Mucosa of descending colon (tissue), 3 donors: ENCODE measurements around the gene CITED4. TPM values are rescaled to one million over a fixed set of nuclear protein-coding genes. Genes with fewer than 3 reads are reported as not detected.

Experiments used
- ATAC-seq: fragments of 200-7000 bp; cut with Tn5 transposase; one replicate; pipeline ENCODE4 v1.9.1; 2020; ENCODE audit warnings: mild to moderate bottlenecking, moderate library complexity
- DNase-seq, 3 donors: peaks; one replicate each; pipeline ENCODE4 v3.0.0-alpha.2; 2020
- H3K36me3 ChIP-seq: fragments of 200-600 bp; one replicate; pipeline ENCODE4 v1.8.0; 2021; ENCODE audit warnings: low read depth, mild to moderate bottlenecking
- H3K4me1 ChIP-seq: fragments of 200-600 bp; one replicate; pipeline ENCODE4 v1.8.0; 2021; ENCODE audit warnings: low read depth, mild to moderate bottlenecking
- H3K4me3 ChIP-seq: fragments of 200-600 bp; one replicate; pipeline ENCODE4 v1.8.0; 2021; ENCODE audit warnings: mild to moderate bottlenecking
- H3K9me3 ChIP-seq: fragments of 200-600 bp; one replicate; pipeline ENCODE4 v1.8.0; 2021; ENCODE audit warnings: mild to moderate bottlenecking
- intact Hi-C, 2 donors: fragments of 100-400 bp; cut with DNase I in 1 of 2; cut with micrococcal nuclease in 1 of 2; formaldehyde crosslinking; loops; one replicate each; pipeline versions ENCODE4 v1.11.0 to v1.11.1; 2022; cut with DNase I, micrococcal nuclease
- total RNA-seq, 3 donors: library from RNA; stranded (reverse); fragmentation: NEBNext Ultra II Directional in 2 of 3; extraction: Animal tissue kit (Norgen Biotek cat#: 25700) in 2 of 3; gene quantifications; one replicate each; pipeline versions ENCODE4 v1.2.1 to v1.2.4, GENCODE V29; 2021 to 2023
- TF ChIP-seq, protein P1 (sequence below): fragments of 200-600 bp; IDR thresholded peaks from one replicate; pipeline ENCODE4 v1.8.0; 2022; ENCODE audit warnings: antibody characterized with exemption, mild to moderate bottlenecking
- donor health status: DM: no; HTN: no; CAD: no; lungs with moderate emphysema.
- donor health status: DM: no; HTN: no; CAD: no.
- donor health status: DM: no; HTN: yes; CAD: no.

The CITED4 gene
- total RNA-seq, 3 donors from 2014 or later: 1.9 to 45.1 (median 4.7) TPM

DNA sequence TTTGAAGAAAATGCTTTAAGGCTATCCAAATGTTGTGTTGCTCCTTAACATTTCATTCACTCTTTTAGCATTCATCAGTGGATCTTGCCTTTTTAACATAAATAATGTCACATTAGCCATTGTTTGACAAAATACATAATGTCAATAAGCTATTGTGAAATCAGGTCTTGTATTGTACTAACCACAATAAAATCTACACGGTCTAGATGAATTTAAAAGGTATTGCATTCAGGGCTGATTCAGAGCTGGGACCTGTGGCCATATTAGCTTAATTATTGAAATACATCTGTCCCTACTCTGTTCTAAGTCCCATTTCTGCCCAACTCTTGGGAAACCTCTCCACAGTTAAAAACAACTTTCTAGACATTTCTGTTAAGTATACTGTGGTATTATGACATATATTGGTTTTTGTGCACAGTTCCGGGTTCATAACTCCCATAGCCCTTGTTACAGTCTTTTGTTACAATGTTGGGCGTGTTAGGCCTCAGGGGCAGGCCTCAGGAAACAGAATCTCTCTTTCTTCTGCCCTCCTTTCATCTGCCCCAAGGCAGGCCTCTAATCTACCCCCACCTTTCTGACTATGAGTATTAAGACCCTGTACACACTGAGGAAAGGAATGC is 44.7 kb upstream of the CITED4 start:
- intact Hi-C loops: no loop called here
- DNase-seq: no peak

DNA sequence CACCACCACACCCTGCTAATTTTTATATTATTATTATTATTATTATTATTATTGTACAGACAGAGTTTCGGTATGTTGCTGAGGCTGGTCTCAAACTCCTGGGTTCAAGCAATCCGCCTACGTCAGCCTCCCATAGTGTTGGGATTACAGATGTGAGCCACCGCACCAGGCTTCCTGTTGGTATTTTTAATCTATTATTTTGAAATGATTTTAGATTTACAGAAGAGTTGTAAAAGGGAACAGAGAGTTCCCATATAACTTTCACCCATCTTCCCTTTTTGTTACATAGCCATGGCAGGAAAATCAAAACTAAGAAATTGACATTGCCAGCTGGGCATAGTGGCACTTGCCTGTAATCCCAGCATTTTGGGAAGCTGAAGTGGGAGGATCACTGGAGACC is 42.9 kb upstream of the CITED4 start:
- DNase-seq (no peak), ATAC-seq (no peak)
- intact Hi-C loops: no loop called here
- H3K4me1 ChIP-seq: no peaks in the 10 kb centered on the region
- no peaks in the 10 kb centered on the region for H3K9me3 ChIP-seq
- TF ChIP-seq, protein P1, sequence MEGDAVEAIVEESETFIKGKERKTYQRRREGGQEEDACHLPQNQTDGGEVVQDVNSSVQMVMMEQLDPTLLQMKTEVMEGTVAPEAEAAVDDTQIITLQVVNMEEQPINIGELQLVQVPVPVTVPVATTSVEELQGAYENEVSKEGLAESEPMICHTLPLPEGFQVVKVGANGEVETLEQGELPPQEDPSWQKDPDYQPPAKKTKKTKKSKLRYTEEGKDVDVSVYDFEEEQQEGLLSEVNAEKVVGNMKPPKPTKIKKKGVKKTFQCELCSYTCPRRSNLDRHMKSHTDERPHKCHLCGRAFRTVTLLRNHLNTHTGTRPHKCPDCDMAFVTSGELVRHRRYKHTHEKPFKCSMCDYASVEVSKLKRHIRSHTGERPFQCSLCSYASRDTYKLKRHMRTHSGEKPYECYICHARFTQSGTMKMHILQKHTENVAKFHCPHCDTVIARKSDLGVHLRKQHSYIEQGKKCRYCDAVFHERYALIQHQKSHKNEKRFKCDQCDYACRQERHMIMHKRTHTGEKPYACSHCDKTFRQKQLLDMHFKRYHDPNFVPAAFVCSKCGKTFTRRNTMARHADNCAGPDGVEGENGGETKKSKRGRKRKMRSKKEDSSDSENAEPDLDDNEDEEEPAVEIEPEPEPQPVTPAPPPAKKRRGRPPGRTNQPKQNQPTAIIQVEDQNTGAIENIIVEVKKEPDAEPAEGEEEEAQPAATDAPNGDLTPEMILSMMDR: no peak
- no peaks in the 10 kb centered on the region for H3K36me3 ChIP-seq
- no peak overlapping the region for H3K4me3 ChIP-seq

More for the DNA sequence above, 44.7 kb upstream of the CITED4 start:
- Histone ChIP-seq H3K4me3 (no peak overlapping the region), H3K4me1 (no peaks in the 10 kb centered on the region), H3K36me3 (no peaks in the 10 kb centered on the region), H3K9me3 (no peaks in the 10 kb centered on the region)
- no peak for ATAC-seq
- TF ChIP-seq, protein P1: no peak

DNA sequence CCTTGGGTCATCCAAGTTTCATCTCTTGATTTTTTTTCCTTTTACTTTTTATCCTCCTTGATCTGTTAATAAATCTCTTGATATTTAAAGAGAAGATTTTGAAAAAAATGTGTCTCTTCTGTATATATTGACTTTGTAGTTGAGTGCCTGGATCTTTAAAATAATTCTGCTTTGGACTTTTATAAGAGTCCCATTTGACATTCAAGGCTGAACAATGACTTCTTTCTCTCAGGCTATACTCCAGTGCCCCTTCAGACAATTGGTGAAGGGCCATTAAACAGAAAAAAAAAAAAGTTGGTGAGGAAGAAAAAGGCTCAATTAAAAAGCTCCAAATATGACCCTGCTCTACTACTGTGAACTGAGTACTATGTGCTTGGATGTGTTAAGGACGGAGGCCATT is 40.9 kb upstream of the CITED4 start:
- Histone ChIP-seq H3K4me1 (no peaks in the 10 kb centered on the region), H3K36me3 (no peaks in the 10 kb centered on the region), H3K4me3 (no peak overlapping the region), H3K9me3 (no peaks in the 10 kb centered on the region)
- no peak for ATAC-seq
- intact Hi-C loops: no loop called here
- no peak for DNase-seq
- TF ChIP-seq, protein P1: no peak

DNA sequence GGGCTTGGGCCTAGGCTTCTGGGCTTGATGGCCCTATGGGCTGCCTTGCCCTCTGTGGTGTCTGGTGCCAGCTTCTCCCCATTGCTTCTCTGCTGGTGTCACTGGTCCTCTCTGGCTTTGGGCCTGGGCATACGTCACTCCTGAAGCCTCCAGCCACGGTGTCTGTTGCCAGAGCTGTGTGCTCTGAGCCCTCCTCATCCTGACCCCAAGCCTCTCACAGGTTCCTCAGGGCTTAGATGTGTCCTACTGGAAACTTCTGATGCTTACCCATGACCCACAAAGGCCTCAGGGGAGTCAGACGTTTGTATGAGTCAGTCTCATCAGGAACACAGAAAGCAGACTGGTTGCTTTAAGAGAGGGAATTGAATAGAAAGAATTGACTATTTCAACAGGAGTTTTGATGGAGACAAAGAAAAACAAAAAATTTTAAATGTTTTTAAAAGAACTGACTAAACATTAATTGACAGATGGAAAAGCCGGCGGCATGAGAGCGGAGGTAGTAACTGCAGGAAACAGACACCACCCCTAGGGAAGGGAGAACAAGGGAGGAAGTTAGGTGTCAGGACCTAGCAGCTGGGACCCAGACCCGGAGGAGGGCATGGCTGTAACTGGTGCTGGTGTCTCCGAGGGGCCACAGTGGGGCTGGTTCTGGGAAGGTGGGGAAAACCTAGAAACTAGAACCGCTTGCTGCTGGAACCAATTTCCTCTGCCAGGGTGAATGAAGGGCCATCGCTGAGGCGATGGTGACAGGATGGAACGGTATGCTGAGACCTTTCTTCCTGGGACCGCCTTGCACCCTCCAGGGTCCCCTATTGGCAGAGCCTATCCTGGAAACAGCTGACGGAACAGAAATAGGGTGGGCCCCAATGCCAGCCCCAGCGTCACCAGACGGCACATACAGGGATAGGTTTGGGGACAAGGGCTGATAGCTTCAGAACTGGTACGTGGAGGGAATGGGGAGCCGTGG is 40.0 kb upstream of the CITED4 start:
- H3K4me1 ChIP-seq: no peaks in the 10 kb centered on the region
- ATAC-seq (no peak), DNase-seq (no peak)
- no peaks in the 10 kb centered on the region for H3K36me3 ChIP-seq
- TF ChIP-seq, protein P1: no peak
- intact Hi-C loops: no loop called here
- H3K4me3 ChIP-seq: no peak overlapping the region
- H3K9me3 ChIP-seq: no peaks in the 10 kb centered on the region

DNA sequence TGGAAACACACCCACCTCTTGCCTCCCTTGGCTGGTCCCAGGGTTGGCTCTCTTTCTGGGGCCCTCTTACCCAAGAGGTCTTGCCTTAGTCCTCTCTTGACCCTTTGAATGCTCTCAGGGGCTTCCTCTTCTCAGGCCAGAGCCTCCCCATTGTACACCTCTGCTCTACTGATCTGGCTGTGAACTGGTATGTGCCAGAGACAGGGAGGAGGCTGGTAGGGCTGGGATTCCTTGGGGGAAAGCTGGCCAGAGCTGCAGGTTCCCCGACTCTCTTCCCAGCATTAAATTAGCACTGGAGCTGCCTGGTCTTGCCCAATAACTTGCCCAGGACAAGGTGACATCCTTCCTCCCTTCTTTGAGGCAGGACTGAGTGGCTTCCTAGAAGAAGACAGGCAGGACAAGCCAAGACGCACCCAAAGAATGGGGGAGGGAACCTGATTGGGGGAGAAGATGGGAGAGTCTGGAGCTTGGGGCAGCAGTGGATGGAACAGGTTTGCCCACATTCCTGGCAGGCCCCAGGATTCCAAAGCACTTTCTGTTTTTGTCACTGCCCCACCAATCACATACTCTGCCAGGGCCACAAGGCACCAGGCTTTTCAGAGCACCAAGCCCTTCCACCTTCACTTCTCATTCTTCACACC is 37.2 kb upstream of the CITED4 start:
- H3K9me3 ChIP-seq: peaks cover 9% of the 10 kb centered on the region
- intact Hi-C loops: no loop called here
- no peaks in the 10 kb centered on the region for H3K36me3 ChIP-seq
- H3K4me1 ChIP-seq: no peaks in the 10 kb centered on the region
- ATAC-seq (peak; percentile 46), DNase-seq (no peak)
- TF ChIP-seq, protein P1: no peak
- H3K4me3 ChIP-seq: no peak overlapping the region
